Measurements from ENCODE around the gene MSMO1. TPM values are rescaled to one million over a fixed set of nuclear protein-coding genes. Genes with fewer than 3 reads are reported as not detected.
A peak's percentile ranks its signal among the peaks of the same experiment; 100 is the strongest.

MSMO1 gene
- total and polyA plus RNA-seq, 2 donors (not counting 1 experiment from before 2014, with no cell fraction given), result 7.3 to 30.8 TPM

DNA sequence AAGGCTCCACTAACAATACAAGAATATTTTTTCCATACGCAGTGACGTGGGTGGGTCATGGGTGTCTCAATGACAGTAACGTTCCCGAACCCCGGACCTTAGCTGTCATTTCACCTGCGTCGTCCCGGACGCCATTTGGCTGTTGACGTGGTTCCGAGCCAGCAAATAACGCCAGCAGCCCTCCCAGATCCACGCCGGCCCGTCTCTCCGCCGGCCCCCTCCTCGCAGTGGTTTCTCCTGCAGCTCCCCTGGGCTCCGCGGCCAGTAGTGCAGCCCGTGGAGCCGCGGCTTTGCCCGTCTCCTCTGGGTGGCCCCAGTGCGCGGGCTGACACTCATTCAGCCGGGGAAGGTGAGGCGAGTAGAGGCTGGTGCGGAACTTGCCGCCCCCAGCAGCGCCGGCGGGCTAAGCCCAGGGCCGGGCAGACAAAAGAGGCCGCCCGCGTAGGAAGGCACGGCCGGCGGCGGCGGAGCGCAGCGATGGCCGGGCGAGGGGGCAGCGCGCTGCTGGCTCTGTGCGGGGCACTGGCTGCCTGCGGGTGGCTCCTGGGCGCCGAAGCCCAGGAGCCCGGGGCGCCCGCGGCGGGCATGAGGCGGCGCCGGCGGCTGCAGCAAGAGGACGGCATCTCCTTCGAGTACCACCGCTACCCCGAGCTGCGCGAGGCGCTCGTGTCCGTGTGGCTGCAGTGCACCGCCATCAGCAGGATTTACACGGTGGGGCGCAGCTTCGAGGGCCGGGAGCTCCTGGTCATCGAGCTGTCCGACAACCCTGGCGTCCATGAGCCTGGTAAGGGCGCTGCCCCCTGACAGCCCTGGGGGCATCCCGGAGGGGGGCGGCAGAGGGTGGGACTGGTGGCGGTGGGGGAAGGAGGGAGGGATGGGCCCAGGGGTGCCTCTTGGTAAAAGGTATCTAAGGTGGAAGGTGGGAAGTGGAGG, 51.5 kb downstream of the MSMO1 start, which contains the start of gene CPE:
TSS of gene CPE (plus strand) at position 264 of the 933 bp plus-strand sequence. CDS start at position 478, 214 bp downstream.
- Histone ChIP-seq H3K27ac (ENCODE audit: low read length in 2 of 2) (no peak within 1 kb of the TSS), H3K4me1 (ENCODE audit: control insufficient read depth in 2 of 2, insufficient read depth in 2 of 2, low read length in 2 of 2) (peaks cover 10 to 11% of the 10 kb centered on the region in 2 donors), H4K20me1 (ENCODE audit: control insufficient read depth, insufficient read depth, low read length, poor library complexity, severe bottlenecking) (no peaks in the 10 kb centered on the region), H2AFZ (ENCODE audit: insufficient read depth, low read depth, low read length, poor library complexity, severe bottlenecking) (peak within 1 kb of the TSS; percentile 71), H3K36me3 (replicated peaks in 1 of 2; ENCODE audit: control extremely low read depth in 1 of 2, control insufficient read depth in 1 of 2, extremely low read depth in 1 of 2, insufficient read depth in 2 of 2, low read length in 1 of 2) (no peaks in the 10 kb centered on the region), H3K4me3 (ENCODE audit: control extremely low read depth in 1 of 5, extremely low read depth in 1 of 5, insufficient read depth in 1 of 5, low read depth in 2 of 5, low read length in 4 of 5) (peak within 1 kb of the TSS in 4 of 5 experiments; percentile 26 to 52 (median 36)), H3K4me2 (replicated peaks; ENCODE audit: low read depth, low read length, poor library complexity, severe bottlenecking) (peak within 1 kb of the TSS; percentile 87), H3K9me3 (ENCODE audit: control extremely low read depth in 1 of 3, control insufficient read depth in 2 of 3, insufficient read depth in 1 of 3, low read length in 2 of 3) (peaks cover 0 to 2% (median 0%) of the 10 kb centered on the region in 3 donors), H3K9ac (ENCODE audit: low read length) (peak within 1 kb of the TSS; percentile 48), H3K27me3 (replicated peaks in 1 of 4; ENCODE audit: control extremely low read depth in 1 of 4, control insufficient read depth in 3 of 4, insufficient read depth in 4 of 4, low read length in 3 of 4) (peaks cover 0 to 45% (median 26%) of the 10 kb centered on the region in 4 experiments), H3K79me2 (ENCODE audit: control insufficient read depth, insufficient read depth, low read length) (no peaks in the 10 kb centered on the region)
- 4% methylated on average over 80 of the region's 82 CpGs for WGBS (ENCODE audit: insufficient coverage)
- DNase-seq, result peak; percentile 72
- ChIA-PET POLR2A (no interaction called here), CTCF (no interaction called here)
- intact Hi-C loops (cut with micrococcal nuclease), result no loop called here
- H3K4me3 Mint-ChIP-seq, result peak within 1 kb of the TSS; percentile 83
- ATAC-seq (ENCODE audit: low read depth), result peak; percentile 98
- H3K4me1 Mint-ChIP-seq, result peaks cover 8% of the 10 kb centered on the region
- H3K27me3 Mint-ChIP-seq, result peaks cover 56% of the 10 kb centered on the region
- no peaks in the 10 kb centered on the region for H3K9me3 Mint-ChIP-seq (ENCODE audit: insufficient read depth)
- TF ChIP-seq EZH2 (IDR thresholded peaks at IDR 0.05; ENCODE audit: borderline replicate concordance, insufficient read depth, low read depth, low read length, poor library complexity, severe bottlenecking), result no peak
- TF ChIP-seq CTCF (IDR thresholded peaks at IDR 0.05), result no peak
- no peak within 1 kb of the TSS for H3K27ac Mint-ChIP-seq

DNA sequence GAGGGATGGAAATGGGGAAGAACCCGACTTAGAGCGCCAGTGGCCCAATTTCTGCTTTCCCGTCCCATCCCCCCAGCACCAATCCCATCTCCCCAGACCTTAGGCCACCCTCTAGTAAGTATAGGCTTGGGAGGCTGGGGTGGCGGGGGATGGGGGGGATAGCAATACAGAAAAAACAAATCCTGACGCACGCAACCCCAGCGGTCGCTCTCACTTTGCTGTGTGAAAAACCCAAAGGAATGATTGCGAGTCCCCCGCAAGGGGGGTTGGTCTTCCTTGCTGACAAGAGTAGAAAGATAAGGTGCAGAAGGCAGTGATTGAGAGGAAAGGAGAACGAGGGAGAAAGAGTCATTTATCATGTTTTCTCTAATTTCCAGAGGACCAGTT, 52.2 kb downstream of the MSMO1 start:
- Histone ChIP-seq H3K27ac (ENCODE audit: low read length in 2 of 2) (no peak overlapping the region), H4K20me1 (ENCODE audit: control insufficient read depth, insufficient read depth, low read length, poor library complexity, severe bottlenecking) (no peaks in the 10 kb centered on the region), H3K9ac (ENCODE audit: low read length) (no peak overlapping the region), H3K27me3 (replicated peaks in 1 of 4; ENCODE audit: control extremely low read depth in 1 of 4, control insufficient read depth in 3 of 4, insufficient read depth in 4 of 4, low read length in 3 of 4) (peaks cover 0 to 39% (median 26%) of the 10 kb centered on the region in 4 experiments), H3K4me2 (replicated peaks; ENCODE audit: low read depth, low read length, poor library complexity, severe bottlenecking) (peak overlapping the region; percentile 87), H3K4me1 (ENCODE audit: control insufficient read depth in 2 of 2, insufficient read depth in 2 of 2, low read length in 2 of 2) (peaks cover 10 to 11% of the 10 kb centered on the region in 2 donors), H3K9me3 (ENCODE audit: control extremely low read depth in 1 of 3, control insufficient read depth in 2 of 3, insufficient read depth in 1 of 3, low read length in 2 of 3) (no peaks in the 10 kb centered on the region), H3K79me2 (ENCODE audit: control insufficient read depth, insufficient read depth, low read length) (no peaks in the 10 kb centered on the region), H3K4me3 (ENCODE audit: control extremely low read depth in 1 of 5, extremely low read depth in 1 of 5, insufficient read depth in 1 of 5, low read depth in 2 of 5, low read length in 4 of 5) (no peak overlapping the region), H2AFZ (ENCODE audit: insufficient read depth, low read depth, low read length, poor library complexity, severe bottlenecking) (no peak overlapping the region), H3K36me3 (replicated peaks in 1 of 2; ENCODE audit: control extremely low read depth in 1 of 2, control insufficient read depth in 1 of 2, extremely low read depth in 1 of 2, insufficient read depth in 2 of 2, low read length in 1 of 2) (no peaks in the 10 kb centered on the region)
- peak; percentile 8 for DNase-seq
- Mint-ChIP-seq H3K27ac (no peak overlapping the region), H3K9me3 (ENCODE audit: insufficient read depth) (no peaks in the 10 kb centered on the region), H3K27me3 (peaks cover 55% of the 10 kb centered on the region), H3K4me3 (peak overlapping the region; percentile 71), H3K4me1 (peaks cover 8% of the 10 kb centered on the region)
- CTCF ChIA-PET, result no interaction called here
- 95% methylated on average over 6 of the region's 11 CpGs for WGBS (ENCODE audit: insufficient coverage)
- intact Hi-C loops (cut with micrococcal nuclease), result no loop called here
- ATAC-seq (ENCODE audit: low read depth), result no peak
- POLR2A ChIA-PET, result no interaction called here
- no peak for TF ChIP-seq EZH2 (IDR thresholded peaks at IDR 0.05; ENCODE audit: borderline replicate concordance, insufficient read depth, low read depth, low read length, poor library complexity, severe bottlenecking)

All from B cell (primary cell).